Smooth muscle cell (in vitro differentiated cells): Measurements from ENCODE around the gene LIMS4. TPM values are rescaled to one million over a fixed set of nuclear protein-coding genes. Genes with fewer than 3 reads are reported as not detected.
"Not testable (repeated sequence)": the region's sequence is repeated elsewhere in the genome, so short reads cannot be mapped to it uniquely, and the experiment has no call there.

Source experiments
- DNase-seq: peaks from one replicate; lab custom pipeline; 2025; ENCODE audit not compliant: unreplicated experiment; lab: John Stamatoyannopoulos, UW
- H2AFZ ChIP-seq: fragments of 200-600 bp; sonication (generic); 2 replicates; pipeline ENCODE4 v1.6.0; 2016; ENCODE audit warnings: antibody characterized with exemption, low read depth, mild to moderate bottlenecking
- H3F3A ChIP-seq: fragments of 200-600 bp; sonication (generic); 2 replicates; pipeline ENCODE4 v1.6.0; 2017; ENCODE audit warnings: antibody characterized with exemption, low read depth
- H3K27ac ChIP-seq: fragments of 200-600 bp; sonication (generic); 2 replicates; pipeline ENCODE4 v1.5.1; 2016; ENCODE audit warnings: low read depth, mild to moderate bottlenecking
- H3K27me3 ChIP-seq: fragments of 200-600 bp; sonication (generic); 2 replicates; pipeline ENCODE4 v1.6.1; 2016; ENCODE audit warnings: low read depth, mild to moderate bottlenecking
- H3K36me3 ChIP-seq: fragments of 200-600 bp; sonication (generic); 2 replicates; pipeline ENCODE4 v1.5.1; 2016; ENCODE audit warnings: low read depth
- H3K4me1 ChIP-seq: fragments of 200-600 bp; sonication (generic); 2 replicates; pipeline ENCODE4 v1.5.1; 2016; ENCODE audit warnings: low read depth
- H3K4me2 ChIP-seq: fragments of 200-600 bp; sonication (generic); 2 replicates; pipeline ENCODE4 v1.6.0; 2016; ENCODE audit warnings: mild to moderate bottlenecking
- H3K4me3 ChIP-seq: fragments of 200-600 bp; sonication (generic); 2 replicates; pipeline ENCODE4 v1.5.1; 2016; ENCODE audit warnings: mild to moderate bottlenecking
- H3K79me2 ChIP-seq: fragments of 200-600 bp; sonication (generic); 2 replicates; pipeline ENCODE4 v1.6.0; 2016; ENCODE audit warnings: low read depth, mild to moderate bottlenecking
- H3K9ac ChIP-seq: fragments of 200-600 bp; sonication (generic); 2 replicates; pipeline ENCODE4 v1.6.0; 2016; ENCODE audit warnings: low read depth
- H3K9me3 ChIP-seq: fragments of 200-600 bp; sonication (generic); replicated peaks from 2 replicates; pipeline ENCODE4 v1.5.1; 2016; ENCODE audit warnings: low read depth
- H4K20me1 ChIP-seq: fragments of 200-600 bp; sonication (generic); 2 replicates; pipeline ENCODE4 v1.6.0; 2016; ENCODE audit warnings: low read depth
- WGBS: methylation state at CpG from one replicate; pipeline ENCODE4 v1.1.7; 2016; ENCODE audit warnings: low lambda C conversion rate; 5-methylcytosine and 5-hydroxymethylcytosine counted together
- polyA plus RNA-seq: library from polyadenylated mRNA; unstranded; fragments of >200 nt; fragmentation: Nextera tagmentation; extraction: Ambion mirVana; gene quantifications from 2 replicates; pipeline ENCODE4 v1.2.1, GENCODE V29; 2016
- total RNA-seq: library from RNA; depleted of rRNA; stranded (reverse); fragments of >200 nt; gene quantifications from 2 replicates; pipeline ENCODE4 v1.2.3, GENCODE V29; 2014

LIMS4 gene, protein sequence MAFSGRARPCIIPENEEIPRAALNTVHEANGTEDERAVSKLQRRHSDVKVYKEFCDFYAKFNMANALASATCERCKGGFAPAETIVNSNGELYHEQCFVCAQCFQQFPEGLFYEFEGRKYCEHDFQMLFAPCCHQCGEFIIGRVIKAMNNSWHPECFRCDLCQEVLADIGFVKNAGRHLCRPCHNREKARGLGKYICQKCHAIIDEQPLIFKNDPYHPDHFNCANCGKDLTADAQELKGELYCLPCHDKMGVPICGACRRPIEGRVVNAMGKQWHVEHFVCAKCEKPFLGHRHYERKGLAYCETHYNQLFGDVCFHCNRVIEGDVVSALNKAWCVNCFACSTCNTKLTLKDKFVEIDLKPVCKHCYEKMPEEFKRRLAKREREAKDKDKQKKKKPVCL
- total RNA-seq (3.9 and 14.4 TPM in 2 replicates), polyA plus RNA-seq (9.6 and 13.2 TPM in 2 replicates)

DNA sequence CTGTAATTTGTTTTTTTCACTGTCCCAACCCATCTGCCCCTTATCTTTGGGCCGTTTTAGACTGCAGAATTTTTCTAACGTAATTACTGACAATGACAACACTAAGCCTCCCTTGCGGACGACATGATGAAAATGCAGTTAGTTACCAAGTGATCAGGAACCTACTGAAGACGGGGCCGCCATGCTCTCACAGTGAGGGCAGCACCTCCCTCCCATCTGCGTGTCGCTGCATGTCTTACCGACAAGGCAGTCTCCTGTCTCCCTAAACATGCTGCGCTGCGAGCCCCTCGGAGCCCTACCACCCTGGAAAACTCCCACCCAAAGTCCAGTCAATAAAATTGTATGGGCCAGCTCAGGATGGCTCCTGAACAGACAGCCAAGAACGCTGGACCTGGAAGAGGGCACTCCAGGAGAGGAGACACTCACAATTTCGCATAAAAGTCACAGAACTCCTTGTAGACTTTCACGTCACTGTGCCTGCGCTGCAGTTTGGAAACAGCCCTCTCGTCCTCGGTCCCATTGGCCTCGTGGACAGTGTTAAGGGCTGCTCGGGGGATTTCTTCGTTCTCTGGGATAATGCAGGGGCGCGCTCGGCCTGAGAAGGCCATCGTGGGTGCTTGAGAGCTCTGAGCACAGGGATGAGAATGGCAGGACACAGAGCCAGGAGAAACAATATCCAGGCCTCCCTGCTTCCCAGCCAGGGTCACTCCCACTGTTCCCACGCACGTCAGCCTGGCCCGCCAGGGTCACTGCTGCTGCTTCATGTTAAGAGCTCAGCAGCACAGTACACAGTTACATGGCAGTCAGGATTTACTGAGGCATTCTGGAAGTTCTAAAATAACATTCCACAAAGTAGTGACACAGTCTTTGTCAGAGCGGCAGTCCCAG lies at the start of gene LIMS4:
LIMS4 (minus strand) TSS at position 646 of the 888 bp plus-strand sequence; CDS start at position 608, 38 bp downstream.
- not testable (repeated sequence) for H3K9ac ChIP-seq, H3K79me2 ChIP-seq, H3K36me3 ChIP-seq, H4K20me1 ChIP-seq, H3K27me3 ChIP-seq, H3K4me2 ChIP-seq, H3K9me3 ChIP-seq, H2AFZ ChIP-seq, H3K4me1 ChIP-seq, DNase-seq, H3F3A ChIP-seq, H3K4me3 ChIP-seq, H3K27ac ChIP-seq
- WGBS, result no CpG with 5 or more reads among the region's 29 CpGs

GRCh38 chr2:110499755-110500377 lies 27.2 kb upstream of the LIMS4 start:
- not testable (repeated sequence) for DNase-seq, H3K4me3 ChIP-seq, H3K27me3 ChIP-seq, H3F3A ChIP-seq, H3K4me1 ChIP-seq, H3K27ac ChIP-seq, H3K4me2 ChIP-seq, H2AFZ ChIP-seq, H3K9me3 ChIP-seq, H4K20me1 ChIP-seq, H3K9ac ChIP-seq, H3K79me2 ChIP-seq, H3K36me3 ChIP-seq
- WGBS, result no CpG with 5 or more reads among the region's 8 CpGs

GRCh38 chr2:110496027-110496426 lies 23.4 kb upstream of the LIMS4 start:
- H3K36me3 ChIP-seq, H3K4me2 ChIP-seq, H3F3A ChIP-seq, H3K9me3 ChIP-seq, H3K79me2 ChIP-seq, H4K20me1 ChIP-seq, H3K4me1 ChIP-seq, H3K4me3 ChIP-seq, H3K27ac ChIP-seq, H2AFZ ChIP-seq, H3K9ac ChIP-seq, DNase-seq, H3K27me3 ChIP-seq: not testable (repeated sequence)
- no CpG with 5 or more reads among the region's 6 CpGs for WGBS

DNA sequence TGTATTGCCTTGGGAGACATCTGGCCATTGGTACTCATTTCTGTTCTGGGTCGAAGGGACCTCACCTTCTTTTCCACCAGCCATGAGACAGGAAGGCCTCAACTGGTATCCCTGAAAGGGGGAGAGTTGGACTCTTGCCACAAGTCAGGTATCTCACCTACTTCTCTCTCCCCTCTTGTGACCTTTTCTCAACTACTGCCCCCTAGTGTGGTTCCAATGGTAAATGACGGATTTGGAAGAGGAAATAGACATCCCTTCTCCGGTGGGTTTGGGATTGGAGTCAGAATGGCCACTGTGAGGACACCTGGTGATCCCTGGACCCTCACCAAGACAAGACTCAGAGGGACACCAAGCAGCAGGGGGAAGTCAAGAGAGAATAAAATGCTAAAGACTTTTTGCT lies 21.9 kb upstream of the LIMS4 start:
- not testable (repeated sequence) for H3K9me3 ChIP-seq, H4K20me1 ChIP-seq, H3K9ac ChIP-seq, H3K79me2 ChIP-seq, H3F3A ChIP-seq, H3K36me3 ChIP-seq, H2AFZ ChIP-seq, H3K27me3 ChIP-seq, DNase-seq, H3K4me2 ChIP-seq, H3K27ac ChIP-seq, H3K4me1 ChIP-seq, H3K4me3 ChIP-seq
- no CpG with 5 or more reads among the region's 3 CpGs for WGBS

GRCh38 chr2:110488991-110489390 lies 16.4 kb upstream of the LIMS4 start:
- not testable (repeated sequence) for H3K27me3 ChIP-seq, H3K9me3 ChIP-seq, H3F3A ChIP-seq, H3K27ac ChIP-seq, DNase-seq, H3K9ac ChIP-seq, H3K4me2 ChIP-seq, H3K36me3 ChIP-seq, H2AFZ ChIP-seq, H3K79me2 ChIP-seq, H4K20me1 ChIP-seq, H3K4me3 ChIP-seq, H3K4me1 ChIP-seq
- WGBS, result no CpG with 5 or more reads among the region's 1 CpG

DNA sequence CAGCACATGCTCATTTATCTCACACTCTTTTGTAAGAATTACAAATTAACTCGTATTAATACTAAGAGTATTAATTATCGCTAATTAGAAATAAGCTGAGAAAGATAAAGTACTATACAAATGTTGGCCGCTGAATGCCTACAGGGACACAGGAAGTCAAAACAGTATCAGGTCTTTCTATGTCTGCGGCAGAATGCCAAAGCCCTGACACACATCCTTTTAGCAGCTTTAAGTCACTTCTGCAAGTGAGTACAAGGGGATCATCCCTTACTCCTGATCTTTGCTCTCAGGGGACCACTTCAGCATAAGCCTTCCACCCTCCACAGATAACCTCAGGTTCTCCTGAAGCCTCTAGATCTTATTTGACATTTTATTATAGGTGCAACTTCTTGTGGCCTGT lies 10.1 kb upstream of the LIMS4 start:
- no CpG with 5 or more reads among the region's 4 CpGs for WGBS
- not testable (repeated sequence) for H4K20me1 ChIP-seq, H3F3A ChIP-seq, H3K4me2 ChIP-seq, H3K79me2 ChIP-seq, H3K27ac ChIP-seq, H3K27me3 ChIP-seq, H3K4me1 ChIP-seq, H2AFZ ChIP-seq, H3K36me3 ChIP-seq, DNase-seq, H3K4me3 ChIP-seq, H3K9ac ChIP-seq, H3K9me3 ChIP-seq

DNA sequence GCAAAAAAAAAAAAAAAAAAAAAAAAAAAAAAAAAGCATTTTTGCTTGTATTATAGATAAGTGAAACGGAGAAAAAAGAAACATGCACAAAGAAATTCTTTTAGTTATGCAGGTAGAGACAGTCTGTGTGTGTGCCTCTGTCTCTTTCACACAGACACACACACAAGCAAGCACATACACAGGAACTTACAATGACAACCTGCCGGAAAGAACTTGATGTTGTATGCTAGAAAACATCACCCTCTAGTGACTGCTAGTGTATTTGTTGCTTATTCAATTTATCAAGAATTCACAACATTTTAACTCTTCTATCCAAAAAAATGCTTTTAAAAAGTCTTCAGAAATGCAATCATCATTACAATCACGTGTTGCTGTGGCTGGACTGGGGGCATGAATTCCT lies 8.6 kb upstream of the LIMS4 start:
- not testable (repeated sequence) for H3K9ac ChIP-seq, H3K79me2 ChIP-seq, H3F3A ChIP-seq, H3K4me2 ChIP-seq, H3K27ac ChIP-seq, H3K27me3 ChIP-seq, H4K20me1 ChIP-seq, H3K4me1 ChIP-seq, DNase-seq, H3K36me3 ChIP-seq, H3K9me3 ChIP-seq, H2AFZ ChIP-seq, H3K4me3 ChIP-seq
- no CpG with 5 or more reads among the region's 3 CpGs for WGBS

DNA sequence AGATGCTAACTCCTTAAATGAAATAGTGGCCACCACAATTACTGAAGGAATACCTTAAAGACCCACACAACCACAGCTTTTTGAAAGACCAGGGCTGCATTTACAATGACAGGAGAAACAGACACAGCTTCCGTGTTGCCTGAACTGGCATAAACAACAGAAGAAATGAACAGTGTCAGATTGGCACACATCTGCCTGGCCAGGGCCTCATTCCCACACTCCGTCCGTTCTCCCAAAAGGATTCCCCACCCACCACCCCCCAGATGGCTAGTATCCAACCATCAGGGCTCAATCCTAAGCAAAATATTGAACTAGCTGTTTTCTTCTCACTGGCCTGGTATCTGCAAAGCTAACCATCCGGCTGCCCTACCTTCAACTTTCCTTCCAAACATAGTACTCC lies 7.5 kb upstream of the LIMS4 start:
- not testable (repeated sequence) for H3F3A ChIP-seq, DNase-seq, H3K27me3 ChIP-seq, H3K4me3 ChIP-seq, H3K27ac ChIP-seq, H4K20me1 ChIP-seq, H3K9me3 ChIP-seq, H2AFZ ChIP-seq, H3K9ac ChIP-seq, H3K4me1 ChIP-seq, H3K36me3 ChIP-seq, H3K79me2 ChIP-seq, H3K4me2 ChIP-seq
- no CpG with 5 or more reads among the region's 4 CpGs for WGBS
